Nephron (organoid): ENCODE measurements around the gene TEX35.

Experiments used
- H3K27ac Mint-ChIP-seq, 3 experiments: 2 replicates each; pipeline ENCODE4 v1.8.0; 2020; ENCODE audit warnings: mixed read lengths in 3 of 3, mild to moderate bottlenecking in 2 of 3, moderate library complexity in 1 of 3
- H3K27me3 Mint-ChIP-seq: 2 replicates; pipeline ENCODE4 v1.8.0; 2021; ENCODE audit warnings: low read depth, mild to moderate bottlenecking, moderate library complexity, mixed read lengths
- H3K36me3 Mint-ChIP-seq: 2 replicates; pipeline ENCODE4 v1.8.0; 2020; ENCODE audit warnings: low read depth, mixed read lengths
- H3K4me1 Mint-ChIP-seq: 2 replicates; pipeline ENCODE4 v1.8.0; 2020; ENCODE audit warnings: mixed read lengths
- H3K4me3 Mint-ChIP-seq, 3 experiments: 2 replicates each; pipeline ENCODE4 v1.8.0; 2020; ENCODE audit warnings: mild to moderate bottlenecking in 3 of 3, mixed read lengths in 3 of 3, moderate library complexity in 2 of 3
- H3K9me3 Mint-ChIP-seq: 2 replicates; pipeline ENCODE4 v1.8.0; 2020; ENCODE audit warnings: mixed read lengths
- TF ChIP-seq, protein P1 (sequence below), 3 experiments: fragments of 200-600 bp; sonication (generic); IDR thresholded peaks; one replicate each; pipeline ENCODE4 v1.5.0; 2021; ENCODE audit warnings: antibody characterized with exemption in 3 of 3; ENCODE audit not compliant: unreplicated experiment in 3 of 3

TEX35 gene

DNA sequence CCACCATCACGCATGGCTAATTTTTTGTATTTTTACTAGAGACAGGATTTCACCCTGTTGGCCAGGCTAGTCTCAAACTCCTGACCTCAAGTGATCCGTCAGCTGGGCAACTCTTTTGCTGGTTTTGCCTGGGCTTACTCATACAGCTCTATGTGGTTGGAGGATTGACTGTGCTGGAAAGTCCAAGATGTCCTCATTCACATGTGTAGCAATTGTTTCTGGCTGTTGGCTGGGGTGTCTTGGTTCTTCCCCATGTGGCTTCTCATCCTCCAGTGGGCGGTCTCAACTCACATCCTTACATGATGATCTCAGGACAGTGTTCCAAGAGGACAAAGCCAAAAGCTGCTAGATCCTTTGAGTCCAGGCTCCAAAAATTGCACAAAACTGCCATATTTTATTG is 53.3 kb downstream of the TEX35 start:
- Mint-ChIP-seq H3K27ac (no peak overlapping the region), H3K4me3 (no peak overlapping the region), H3K36me3 (no peaks in the 10 kb centered on the region), H3K27me3 (peaks cover 3% of the 10 kb centered on the region), H3K4me1 (peaks cover 15% of the 10 kb centered on the region), H3K9me3 (peaks cover 14% of the 10 kb centered on the region)
- TF ChIP-seq, protein P1, sequence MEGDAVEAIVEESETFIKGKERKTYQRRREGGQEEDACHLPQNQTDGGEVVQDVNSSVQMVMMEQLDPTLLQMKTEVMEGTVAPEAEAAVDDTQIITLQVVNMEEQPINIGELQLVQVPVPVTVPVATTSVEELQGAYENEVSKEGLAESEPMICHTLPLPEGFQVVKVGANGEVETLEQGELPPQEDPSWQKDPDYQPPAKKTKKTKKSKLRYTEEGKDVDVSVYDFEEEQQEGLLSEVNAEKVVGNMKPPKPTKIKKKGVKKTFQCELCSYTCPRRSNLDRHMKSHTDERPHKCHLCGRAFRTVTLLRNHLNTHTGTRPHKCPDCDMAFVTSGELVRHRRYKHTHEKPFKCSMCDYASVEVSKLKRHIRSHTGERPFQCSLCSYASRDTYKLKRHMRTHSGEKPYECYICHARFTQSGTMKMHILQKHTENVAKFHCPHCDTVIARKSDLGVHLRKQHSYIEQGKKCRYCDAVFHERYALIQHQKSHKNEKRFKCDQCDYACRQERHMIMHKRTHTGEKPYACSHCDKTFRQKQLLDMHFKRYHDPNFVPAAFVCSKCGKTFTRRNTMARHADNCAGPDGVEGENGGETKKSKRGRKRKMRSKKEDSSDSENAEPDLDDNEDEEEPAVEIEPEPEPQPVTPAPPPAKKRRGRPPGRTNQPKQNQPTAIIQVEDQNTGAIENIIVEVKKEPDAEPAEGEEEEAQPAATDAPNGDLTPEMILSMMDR (IDR thresholded peaks at IDR 0.05; ENCODE audit: unreplicated experiment in 3 of 3), result no peak

DNA sequence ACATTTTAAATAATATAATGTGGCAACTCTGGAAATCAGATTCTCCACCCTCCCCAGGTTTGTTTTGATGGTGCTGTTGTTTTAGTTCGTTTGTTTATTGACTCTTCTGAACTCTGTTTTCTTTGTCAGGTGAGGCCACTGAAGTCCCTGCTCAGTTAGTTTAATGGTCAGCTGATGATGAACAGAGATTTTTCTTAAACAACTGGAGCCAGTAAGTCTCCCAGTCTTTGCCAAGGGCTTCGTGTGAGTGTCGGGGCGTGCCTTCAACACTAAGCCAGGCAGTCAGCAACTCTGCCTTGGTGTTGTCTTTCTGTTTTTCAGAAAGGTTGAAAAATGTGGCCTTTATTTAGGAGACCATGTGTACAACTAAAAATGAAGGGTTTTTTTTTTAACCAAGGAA is 58.9 kb downstream of the TEX35 start:
- Mint-ChIP-seq H3K27ac (no peak overlapping the region), H3K9me3 (peaks cover 14% of the 10 kb centered on the region), H3K4me3 (no peak overlapping the region), H3K27me3 (no peaks in the 10 kb centered on the region), H3K36me3 (no peaks in the 10 kb centered on the region), H3K4me1 (peaks cover 16% of the 10 kb centered on the region)
- TF ChIP-seq, protein P1 (IDR thresholded peaks at IDR 0.05; ENCODE audit: unreplicated experiment in 3 of 3), result no peak
